HT1080 (cell line): ENCODE data around the gene HCCS. TPM values are rescaled to one million over a fixed set of nuclear protein-coding genes. Genes with fewer than 3 reads are reported as not detected.

Source experiments
- DNase-seq: peaks from one replicate; pipeline ENCODE4 v3.0.0-alpha.2; 2015; ENCODE audit warnings: low read depth
- polyA plus RNA-seq, 2 experiments: library from polyadenylated mRNA; depleted of rRNA; stranded (reverse); fragments of >200 nt; gene quantifications; 2 replicates each; pipeline ENCODE4 v1.2.3, GENCODE V29; 2015
- total RNA-seq: library from RNA; depleted of rRNA; stranded (reverse); fragments of >200 nt; shearing (Covaris generic); gene quantifications from 2 replicates; pipeline ENCODE4 v1.2.3, GENCODE V29; 2014; rRNA removed

HCCS gene
- total RNA-seq = 36.4 and 42.7 TPM in 2 replicates
- 43.6 and 47.0 TPM in 2 replicates for polyA plus RNA-seq (2015; cell fraction: cytosol; rRNA removed)
- polyA plus RNA-seq (2015; cell fraction: nucleus; rRNA removed) = 28.2 and 35.7 TPM in 2 replicates

GRCh38 chrX:11111037-11111851 lies at the start of gene HCCS:
HCCS (plus strand) TSS chrX:11111332; CDS start chrX:11112061, 729 bp downstream.
- DNase-seq = peak; percentile 83

- no peak for DNase-seq
These were observed 46.9 kb upstream of the HCCS start for GRCh38 chrX:11064276-11064675.

GRCh38 chrX:11064851-11065600 lies 46.1 kb upstream of the HCCS start:
- DNase-seq = no peak

GRCh38 chrX:11066812-11067211 lies 44.3 kb upstream of the HCCS start:
- DNase-seq = no peak

GRCh38 chrX:11073381-11073780 lies 37.8 kb upstream of the HCCS start:
- no peak for DNase-seq

GRCh38 chrX:11080741-11081305 lies 30.3 kb upstream of the HCCS start:
- no peak for DNase-seq

GRCh38 chrX:11081511-11081910 lies 29.6 kb upstream of the HCCS start:
- DNase-seq = no peak

GRCh38 chrX:11085305-11085704 lies 25.8 kb upstream of the HCCS start:
- no peak for DNase-seq

- DNase-seq = no peak
These were observed 21.3 kb upstream of the HCCS start for GRCh38 chrX:11089802-11090201.

- DNase-seq = no peak
These were observed 13.2 kb upstream of the HCCS start for GRCh38 chrX:11097933-11098332.

GRCh38 chrX:11099465-11099864 lies 11.7 kb upstream of the HCCS start:
- DNase-seq = no peak

GRCh38 chrX:11100281-11101035 lies 10.7 kb upstream of the HCCS start:
- DNase-seq = peak; percentile 10

- DNase-seq = no peak
These were observed 8.1 kb upstream of the HCCS start for GRCh38 chrX:11103006-11103405.

GRCh38 chrX:11103751-11104150 lies 7.4 kb upstream of the HCCS start:
- DNase-seq = no peak

GRCh38 chrX:11105080-11105479 lies 6.1 kb upstream of the HCCS start:
- DNase-seq = peak; percentile 42

- no peak for DNase-seq
These were observed 2.7 kb upstream of the HCCS start for GRCh38 chrX:11108253-11108941.

- DNase-seq = peak; percentile 47
These were observed 1.2 kb upstream of the HCCS start for GRCh38 chrX:11109968-11110367.

- no peak for DNase-seq
These were observed 815 bp downstream of the HCCS start for GRCh38 chrX:11111947-11112346.

- DNase-seq = no peak
These were observed 2.6 kb downstream of the HCCS start for GRCh38 chrX:11113731-11114130.

- no peak for DNase-seq
These were observed 6.6 kb downstream of the HCCS start for GRCh38 chrX:11117745-11118144.
